Common myeloid progenitor, CD34-positive (primary cell): ENCODE results near the gene KPNA6.

Experiments used
- CTCF ChIA-PET: fragments of 350-600 bp; sonication (Branson Sonifier 250); formaldehyde crosslinking; loops from one replicate; lab custom pipeline; 2021; ENCODE audit warnings: antibody characterized with exemption; lab: Charles Lee
- POLR2A ChIA-PET: fragments of 350-600 bp; sonication (Branson Sonifier 250); formaldehyde crosslinking; loops from one replicate; lab custom pipeline; 2021; ENCODE audit warnings: antibody characterized with exemption; lab: Charles Lee
- DNase-seq, 3 donors: peaks; one replicate each; pipeline versions ENCODE4 v3.0.0 to v3.0.0-alpha.2; 2013
- H3K27ac ChIP-seq, 2 experiments: 1 replicate in 1 of 2; 2 replicates in 1 of 2; pipeline ENCODE4 v1.7.0; 2013; ENCODE audit warnings: inconsistent platforms in 2 of 2, low read length in 2 of 2, mild to moderate bottlenecking in 2 of 2, low read depth in 1 of 2, moderate library complexity in 1 of 2; ENCODE audit not compliant: severe bottlenecking in 2 of 2, insufficient read depth in 1 of 2, poor library complexity in 1 of 2
- H3K27me3 ChIP-seq, 5 experiments: replicated peaks in 2 of 5; 1 replicate in 3 of 5; 2 replicates in 2 of 5; pipeline versions ENCODE4 v1.6.1 to v1.7.0; 2013; ENCODE audit warnings: low read length in 4 of 5, mild to moderate bottlenecking in 2 of 5, moderate library complexity in 2 of 5, inconsistent platforms in 1 of 5; ENCODE audit not compliant: insufficient read depth in 5 of 5, control insufficient read depth in 4 of 5
- H3K36me3 ChIP-seq, 4 experiments: 1 replicate in 2 of 4; 2 replicates in 2 of 4; pipeline versions ENCODE4 v1.6.1 to v1.7.0; 2013; ENCODE audit warnings: low read length in 3 of 4, control low read depth in 1 of 4, mild to moderate bottlenecking in 1 of 4; ENCODE audit not compliant: control insufficient read depth in 4 of 4, insufficient read depth in 4 of 4
- H3K4me1 ChIP-seq, 4 experiments: 1 replicate in 3 of 4; 2 replicates in 1 of 4; pipeline versions ENCODE4 v1.6.1 to v1.7.1; 2013; ENCODE audit warnings: low read length in 3 of 4, mild to moderate bottlenecking in 3 of 4, control low read depth in 1 of 4, inconsistent platforms in 1 of 4, moderate library complexity in 1 of 4; ENCODE audit not compliant: control insufficient read depth in 4 of 4, insufficient read depth in 4 of 4; ENCODE audit errors: control extremely low read depth in 1 of 4
- H3K4me3 ChIP-seq, 7 experiments: 1 replicate in 4 of 7; 2 replicates in 3 of 7; pipeline versions ENCODE4 v1.5.1 to v1.7.0; 2013; ENCODE audit warnings: mild to moderate bottlenecking in 7 of 7, low read length in 6 of 7, moderate library complexity in 6 of 7, inconsistent platforms in 2 of 7, low read depth in 2 of 7, control low read depth in 1 of 7; ENCODE audit not compliant: insufficient read depth in 4 of 7, control insufficient read depth in 1 of 7; ENCODE audit errors: extremely low read depth in 1 of 7
- H3K9me3 ChIP-seq, 5 experiments: 1 replicate in 4 of 5; 2 replicates in 1 of 5; pipeline versions ENCODE4 v1.6.1 to v1.7.1; 2013; ENCODE audit warnings: low read length in 4 of 5, mild to moderate bottlenecking in 2 of 5, inconsistent platforms in 1 of 5, low read depth in 1 of 5, moderate library complexity in 1 of 5; ENCODE audit not compliant: control insufficient read depth in 4 of 5, insufficient read depth in 2 of 5; ENCODE audit errors: control extremely low read depth in 1 of 5
- WGBS: methylation state at CpG from one replicate; pipeline ENCODE4 v1.1.5; 2013; ENCODE audit not compliant: insufficient coverage; 5-methylcytosine and 5-hydroxymethylcytosine counted together

KPNA6 gene

GRCh38 chr1:32181065-32181464 lies 73.2 kb downstream of the KPNA6 start:
- WGBS: 95% methylated on average over 9 of the region's 9 CpGs
- ChIA-PET CTCF (interaction anchor here (1.2 to 1.5 kb wide), 3 partner anchors 9 to 73 kb away, joined by 3 to 5 read pairs (median 3); partner anchors contain the start of gene KPNA6), POLR2A (no interaction called here)
- Histone ChIP-seq H3K27me3 (no peaks in the 10 kb centered on the region), H3K36me3 (peaks cover 7 to 46% (median 26%) of the 10 kb centered on the region in 4 experiments), H3K4me3 (peak overlapping the region in 4 of 7 experiments; percentile 29 to 89 (median 72)), H3K4me1 (peaks cover 0 to 47% (median 34%) of the 10 kb centered on the region in 4 experiments), H3K27ac (peak overlapping the region; percentile 42 to 89), H3K9me3 (no peaks in the 10 kb centered on the region)
- DNase-seq: no peak

GRCh38 chr1:32181563-32181962 lies 73.7 kb downstream of the KPNA6 start:
- Histone ChIP-seq H3K9me3 (no peaks in the 10 kb centered on the region), H3K4me3 (peak overlapping the region in 3 of 7 experiments; percentile 29 to 89 (median 42)), H3K36me3 (peaks cover 8 to 51% (median 29%) of the 10 kb centered on the region in 4 experiments), H3K27me3 (no peaks in the 10 kb centered on the region), H3K4me1 (peaks cover 0 to 48% (median 35%) of the 10 kb centered on the region in 4 experiments), H3K27ac (no peak overlapping the region)
- ChIA-PET POLR2A (no interaction called here), CTCF (interaction anchor here (1.1 to 1.4 kb wide), 3 partner anchors 8 to 35 kb away, joined by 3 read pairs; no protein-coding TSS in a partner anchor)
- no peak for DNase-seq
- 95% methylated on average over 5 of the region's 5 CpGs for WGBS

GRCh38 chr1:32182060-32182459 lies 74.2 kb downstream of the KPNA6 start:
- peaks cover 12 to 52% (median 31%) of the 10 kb centered on the region in 4 experiments for H3K36me3 ChIP-seq
- no peaks in the 10 kb centered on the region for H3K9me3 ChIP-seq
- no peak overlapping the region for H3K4me3 ChIP-seq
- H3K4me1 ChIP-seq: peaks cover 0 to 48% (median 35%) of the 10 kb centered on the region in 4 experiments
- 98% methylated on average over 5 of the region's 6 CpGs for WGBS
- no peak for DNase-seq
- no peak overlapping the region for H3K27ac ChIP-seq
- ChIA-PET CTCF (interaction anchor here (1.1 to 1.4 kb wide), 4 partner anchors 8 to 34 kb away, joined by 3 to 4 read pairs (median 3); no protein-coding TSS in a partner anchor), POLR2A (no interaction called here)
- H3K27me3 ChIP-seq: no peaks in the 10 kb centered on the region

- POLR2A ChIA-PET: interaction anchor here (1.0 kb wide), 1 partner anchor 8 kb away, joined by 3 read pairs; no protein-coding TSS in a partner anchor
- CTCF ChIA-PET: interaction anchor here (0.5 to 2.5 kb wide), 6 partner anchors 9 to 97 kb away, joined by 3 to 9 read pairs (median 3); no protein-coding TSS in a partner anchor
- H3K36me3 ChIP-seq: peaks cover 19 to 77% (median 55%) of the 10 kb centered on the region in 4 experiments
Measured at GRCh38 chr1:32184650-32185049, 76.8 kb downstream of the KPNA6 start.

GRCh38 chr1:32186077-32186476 lies 78.2 kb downstream of the KPNA6 start:
- no peaks in the 10 kb centered on the region for H3K9me3 ChIP-seq
- ChIA-PET CTCF (interaction anchor here (2.5 kb wide), 1 partner anchor 11 kb away, joined by 9 read pairs; no protein-coding TSS in a partner anchor), POLR2A (no interaction called here)
- DNase-seq: no peak
- WGBS: 94% methylated on average over 2 of the region's 2 CpGs
- H3K27me3 ChIP-seq: no peaks in the 10 kb centered on the region
- H3K27ac ChIP-seq: no peak overlapping the region
- peaks cover 0 to 25% (median 15%) of the 10 kb centered on the region in 4 experiments for H3K4me1 ChIP-seq
- no peak overlapping the region for H3K4me3 ChIP-seq
- H3K36me3 ChIP-seq: peaks cover 21 to 82% (median 64%) of the 10 kb centered on the region in 4 experiments

More at GRCh38 chr1:32184650-32185049, 76.8 kb downstream of the KPNA6 start:
- DNase-seq: peak in 2 of 3 donors; percentile 48 to 49
- no peak overlapping the region for H3K27ac ChIP-seq
- H3K9me3 ChIP-seq: no peaks in the 10 kb centered on the region
- no peak overlapping the region for H3K4me3 ChIP-seq
- peaks cover 0 to 39% (median 26%) of the 10 kb centered on the region in 4 experiments for H3K4me1 ChIP-seq
- H3K27me3 ChIP-seq: no peaks in the 10 kb centered on the region

- POLR2A ChIA-PET: no interaction called here
Measured at GRCh38 chr1:32186491-32186890, 78.6 kb downstream of the KPNA6 start.

GRCh38 chr1:32187850-32188249 lies 80.0 kb downstream of the KPNA6 start:
- no peak for DNase-seq
- H3K9me3 ChIP-seq: no peaks in the 10 kb centered on the region
- H3K36me3 ChIP-seq: peaks cover 25 to 85% (median 69%) of the 10 kb centered on the region in 4 experiments
- H3K27ac ChIP-seq: no peak overlapping the region
- no peaks in the 10 kb centered on the region for H3K27me3 ChIP-seq
- peaks cover 0 to 15% (median 7%) of the 10 kb centered on the region in 4 experiments for H3K4me1 ChIP-seq
- POLR2A ChIA-PET: interaction anchor here (0.8 kb wide), 1 partner anchor 13 kb away, joined by 3 read pairs; the partner anchor contains the start of gene CCDC28B
- H3K4me3 ChIP-seq: no peak overlapping the region
- WGBS: 97% methylated on average over 9 of the region's 9 CpGs
- CTCF ChIA-PET: no interaction called here

More at GRCh38 chr1:32186491-32186890, 78.6 kb downstream of the KPNA6 start:
- H3K27ac ChIP-seq: no peak overlapping the region
- no peak for DNase-seq
- WGBS: 100% methylated on average over 1 of the region's 2 CpGs
- no peaks in the 10 kb centered on the region for H3K27me3 ChIP-seq
- no peak overlapping the region for H3K4me3 ChIP-seq
- CTCF ChIA-PET: interaction anchor here (2.5 kb wide), 1 partner anchor 10 kb away, joined by 9 read pairs; no protein-coding TSS in a partner anchor
- peaks cover 0 to 21% (median 11%) of the 10 kb centered on the region in 4 experiments for H3K4me1 ChIP-seq
- H3K9me3 ChIP-seq: no peaks in the 10 kb centered on the region
- H3K36me3 ChIP-seq: peaks cover 21 to 82% (median 64%) of the 10 kb centered on the region in 4 experiments
